Measurements from ENCODE around the gene NCKAP5. TPM values are rescaled to one million over a fixed set of nuclear protein-coding genes. Genes with fewer than 3 reads are reported as not detected.

NCKAP5 gene
- total and polyA plus RNA-seq, 11 donors = 0.51 to 10.5 (median 5.2) TPM

GRCh38 chr2:133416146-133416545 lies 152.1 kb downstream of the NCKAP5 start:
- no peak overlapping the region for H3K4me3 ChIP-seq
- H3K36me3 ChIP-seq = no peaks in the 10 kb centered on the region
- no peak for TF ChIP-seq CTCF (IDR thresholded peaks at IDR 0.05)
- TF ChIP-seq POLR2A (IDR thresholded peaks at IDR 0.05) = no peak
- no peaks in the 10 kb centered on the region for H3K9me3 ChIP-seq
- H3K27me3 ChIP-seq = no peaks in the 10 kb centered on the region
- no peak for DNase-seq
- H3K27ac ChIP-seq = peak overlapping the region in 1 of 12 donors; percentile 16
- ATAC-seq = no peak
- intact Hi-C loops (cut with DNase I) = no loop called here
- WGBS, 4 donors = 60 to 69% (median 63%) methylated on average over 2 of the region's 2 CpGs
- peaks cover 0 to 24% (median 7%) of the 10 kb centered on the region in 12 donors for H3K4me1 ChIP-seq

- peak; percentile 89 to 95 (median 92) for ATAC-seq
- Histone ChIP-seq H3K27me3 (no peaks in the 10 kb centered on the region), H3K27ac (peak overlapping the region in 5 of 12 donors; percentile 16 to 59 (median 30)), H3K4me3 (no peak overlapping the region), H3K4me1 (peaks cover 0 to 24% (median 7%) of the 10 kb centered on the region in 12 donors), H3K9me3 (no peaks in the 10 kb centered on the region), H3K36me3 (no peaks in the 10 kb centered on the region)
- intact Hi-C loops (cut with DNase I) = no loop called here
- WGBS, 4 donors = 22 to 44% (median 32%) methylated on average over 3 of the region's 3 CpGs
- DNase-seq = peak in 4 of 5 donors; percentile 38 to 68 (median 52)
- TF ChIP-seq POLR2A (IDR thresholded peaks at IDR 0.05) (no peak), CTCF (IDR thresholded peaks at IDR 0.05) (no peak)
Observed at GRCh38 chr2:133415210-133415876, 152.9 kb downstream of the NCKAP5 start.

- intact Hi-C loops (cut with DNase I) = no loop called here
- Histone ChIP-seq H3K4me3 (no peak overlapping the region), H3K9me3 (no peaks in the 10 kb centered on the region), H3K27ac (peak overlapping the region in 4 of 12 donors; percentile 2 to 59 (median 31)), H3K4me1 (peaks cover 0 to 24% (median 7%) of the 10 kb centered on the region in 12 donors), H3K27me3 (no peaks in the 10 kb centered on the region), H3K36me3 (no peaks in the 10 kb centered on the region)
- DNase-seq = no peak
- ATAC-seq = no peak
- no peak for TF ChIP-seq POLR2A (IDR thresholded peaks at IDR 0.05)
- no peak for TF ChIP-seq CTCF (IDR thresholded peaks at IDR 0.05)
- WGBS, 4 donors = 84 to 95% (median 91%) methylated on average over 6 of the region's 6 CpGs
Observed at GRCh38 chr2:133414486-133415209, 153.6 kb downstream of the NCKAP5 start.

GRCh38 chr2:133413863-133414262 lies 154.4 kb downstream of the NCKAP5 start:
- intact Hi-C loops (cut with DNase I) = no loop called here
- Histone ChIP-seq H3K36me3 (no peaks in the 10 kb centered on the region), H3K9me3 (no peaks in the 10 kb centered on the region), H3K4me3 (no peak overlapping the region), H3K4me1 (peaks cover 0 to 24% (median 7%) of the 10 kb centered on the region in 12 donors), H3K27ac (no peak overlapping the region), H3K27me3 (no peaks in the 10 kb centered on the region)
- ATAC-seq (no peak), DNase-seq (no peak)
- 81 to 86% (median 84%) methylated on average over 3 of the region's 3 CpGs for whole genome bisulfite sequencing, 4 donors
- TF ChIP-seq CTCF (IDR thresholded peaks at IDR 0.05) (no peak), POLR2A (IDR thresholded peaks at IDR 0.05) (no peak)
